Neural cell (in vitro differentiated cells): Measurements from ENCODE around the gene TMTC1.

Experiments used
- CTCF ChIP-seq: fragments of 450-650 bp; IDR thresholded peaks from 2 replicates; pipeline ENCODE4 v1.5.1; 2014; ENCODE audit warnings: antibody characterized with exemption, mild to moderate bottlenecking, moderate library complexity; ENCODE audit not compliant: poor library complexity, severe bottlenecking
- EP300 ChIP-seq: fragments of 450-650 bp; conservative IDR thresholded peaks from 2 replicates; pipeline ENCODE4 v1.6.1; 2014; ENCODE audit warnings: antibody characterized with exemption, mild to moderate bottlenecking, moderate library complexity; ENCODE audit not compliant: poor library complexity, severe bottlenecking
- EZH2 ChIP-seq: fragments of 200-600, 300-800 bp; shearing (Covaris generic), sonication (generic); IDR thresholded peaks from 2 replicates; pipeline ENCODE4 v1.6.1; 2014; ENCODE audit warnings: antibody characterized with exemption, low read length, borderline replicate concordance, mild to moderate bottlenecking; ENCODE audit not compliant: insufficient read depth, poor library complexity, severe bottlenecking
- MXI1 ChIP-seq: fragments of 450-650 bp; conservative IDR thresholded peaks from 2 replicates; pipeline ENCODE4 v1.6.1; 2014; ENCODE audit warnings: antibody characterized with exemption, mild to moderate bottlenecking; ENCODE audit not compliant: poor library complexity, severe bottlenecking
- POLR2AphosphoS5 ChIP-seq: IDR thresholded peaks from 2 replicates; pipeline ENCODE4 v1.6.1; 2012
- RAD21 ChIP-seq: fragments of 450-650 bp; conservative IDR thresholded peaks from 2 replicates; pipeline ENCODE4 v1.6.1; 2014; ENCODE audit warnings: antibody characterized with exemption, mild to moderate bottlenecking, moderate library complexity
- SMC3 ChIP-seq: fragments of 450-650 bp; conservative IDR thresholded peaks from 2 replicates; pipeline ENCODE4 v1.6.1; 2014; ENCODE audit warnings: antibody characterized with exemption, mild to moderate bottlenecking, moderate library complexity; ENCODE audit not compliant: poor library complexity
- TAF1 ChIP-seq: IDR thresholded peaks from 2 replicates; pipeline ENCODE4 v1.6.1; 2012; ENCODE audit warnings: low read depth
- TF ChIP-seq, protein P1 (sequence below): IDR thresholded peaks from 2 replicates; pipeline ENCODE4 v1.6.1; 2012; ENCODE audit warnings: borderline replicate concordance

DNA sequence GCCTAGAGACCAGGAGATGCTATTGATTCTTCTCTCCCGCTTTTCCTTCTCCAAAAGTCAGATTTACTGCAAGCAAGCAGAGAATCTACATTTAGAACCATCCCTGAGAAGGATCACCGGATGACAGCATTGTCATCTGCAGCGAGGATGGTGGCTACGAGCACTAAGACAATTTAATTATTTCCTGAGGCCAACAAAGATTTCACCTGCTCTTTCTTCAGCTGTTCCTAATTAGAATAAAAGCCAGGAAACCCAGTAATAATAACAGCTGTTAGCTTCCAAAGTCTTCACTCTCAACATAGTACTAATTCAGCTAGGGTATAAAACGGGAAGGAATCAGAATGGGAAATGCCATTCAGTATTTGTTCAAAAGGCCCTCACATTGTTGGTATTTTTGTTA lies 53.3 kb downstream of the TMTC1 start:
- no peak for TF ChIP-seq CTCF
- TF ChIP-seq POLR2AphosphoS5 = no peak
- no peak for TF ChIP-seq EZH2
- no peak for TF ChIP-seq EP300
- TF ChIP-seq TAF1 = no peak
- no peak for TF ChIP-seq SMC3
- TF ChIP-seq, protein P1, sequence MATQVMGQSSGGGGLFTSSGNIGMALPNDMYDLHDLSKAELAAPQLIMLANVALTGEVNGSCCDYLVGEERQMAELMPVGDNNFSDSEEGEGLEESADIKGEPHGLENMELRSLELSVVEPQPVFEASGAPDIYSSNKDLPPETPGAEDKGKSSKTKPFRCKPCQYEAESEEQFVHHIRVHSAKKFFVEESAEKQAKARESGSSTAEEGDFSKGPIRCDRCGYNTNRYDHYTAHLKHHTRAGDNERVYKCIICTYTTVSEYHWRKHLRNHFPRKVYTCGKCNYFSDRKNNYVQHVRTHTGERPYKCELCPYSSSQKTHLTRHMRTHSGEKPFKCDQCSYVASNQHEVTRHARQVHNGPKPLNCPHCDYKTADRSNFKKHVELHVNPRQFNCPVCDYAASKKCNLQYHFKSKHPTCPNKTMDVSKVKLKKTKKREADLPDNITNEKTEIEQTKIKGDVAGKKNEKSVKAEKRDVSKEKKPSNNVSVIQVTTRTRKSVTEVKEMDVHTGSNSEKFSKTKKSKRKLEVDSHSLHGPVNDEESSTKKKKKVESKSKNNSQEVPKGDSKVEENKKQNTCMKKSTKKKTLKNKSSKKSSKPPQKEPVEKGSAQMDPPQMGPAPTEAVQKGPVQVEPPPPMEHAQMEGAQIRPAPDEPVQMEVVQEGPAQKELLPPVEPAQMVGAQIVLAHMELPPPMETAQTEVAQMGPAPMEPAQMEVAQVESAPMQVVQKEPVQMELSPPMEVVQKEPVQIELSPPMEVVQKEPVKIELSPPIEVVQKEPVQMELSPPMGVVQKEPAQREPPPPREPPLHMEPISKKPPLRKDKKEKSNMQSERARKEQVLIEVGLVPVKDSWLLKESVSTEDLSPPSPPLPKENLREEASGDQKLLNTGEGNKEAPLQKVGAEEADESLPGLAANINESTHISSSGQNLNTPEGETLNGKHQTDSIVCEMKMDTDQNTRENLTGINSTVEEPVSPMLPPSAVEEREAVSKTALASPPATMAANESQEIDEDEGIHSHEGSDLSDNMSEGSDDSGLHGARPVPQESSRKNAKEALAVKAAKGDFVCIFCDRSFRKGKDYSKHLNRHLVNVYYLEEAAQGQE = no peak
- TF ChIP-seq RAD21 = no peak
- no peak for TF ChIP-seq MXI1
